ENCODE data around the gene AIFM1. TPM values are rescaled to one million over a fixed set of nuclear protein-coding genes. Genes with fewer than 3 reads are reported as not detected.

Gene AIFM1
- total and polyA plus RNA-seq, 2 of the 4 experiments (the other 2 are of a cell fraction): 22.0 to 27.4 TPM

- H3K27me3 ChIP-seq (ENCODE audit: control insufficient read depth, insufficient read depth, low read length): peaks cover 2% of the 10 kb centered on the region; the same call in 1 of the 2 replicates
- no peak overlapping the region for H3K14ac ChIP-seq (replicated peaks; ENCODE audit: low read depth, low read length)
- H4K5ac ChIP-seq (ENCODE audit: low read depth, low read length): no peak overlapping the region
- H2BK5ac ChIP-seq (ENCODE audit: low read depth, low read length, poor library complexity, severe bottlenecking): no peak overlapping the region
- H2AK9ac ChIP-seq (replicated peaks; ENCODE audit: low read depth, low read length, poor library complexity): no peak overlapping the region
- H3K4me2 ChIP-seq (ENCODE audit: low read depth, low read length): no peak overlapping the region
- no peak overlapping the region for H3K18ac ChIP-seq (ENCODE audit: low read depth, low read length)
- H3K9me3 ChIP-seq (ENCODE audit: control insufficient read depth, insufficient read depth, low read length): no peaks in the 10 kb centered on the region
- POLR2A ChIA-PET (ENCODE audit: unreplicated experiment): interaction anchor here (0.6 kb wide), 1 partner anchor 223 kb away, joined by 5 read pairs; no protein-coding TSS in a partner anchor
- H4K8ac ChIP-seq (ENCODE audit: low read depth in 2 of 2, low read length in 2 of 2): no peak overlapping the region
- no peak for DNase-seq
- no peak overlapping the region for H2AFZ ChIP-seq (replicated peaks; ENCODE audit: low read length, poor library complexity)
- H2BK15ac ChIP-seq (ENCODE audit: low read depth, low read length): no peak overlapping the region
- H3K4me3 ChIP-seq (ENCODE audit: insufficient read depth, low read depth, low read length): no peak overlapping the region
- no peak for ATAC-seq (ENCODE audit: low read depth)
- H3K4ac ChIP-seq (ENCODE audit: low read depth, low read length): no peak overlapping the region
- BruUV-seq (replicated peaks): no TSS peak
- H4K20me1 ChIP-seq (ENCODE audit: insufficient read depth, low read length): no peaks in the 10 kb centered on the region; the same call in 1 of the 2 replicates
- in situ Hi-C loops (cut with MboI; ENCODE audit: low sequenced_read_pairs) (loop anchor here (25.0 kb wide), 1 partner anchor 567 kb away; no protein-coding TSS in a partner anchor), intact Hi-C loops (cut with micrococcal nuclease) (no loop called here), dilution Hi-C loops (cut with HindIII; ENCODE audit: low sequenced_read_pairs, unreplicated experiment) (no loop called here)
- no peaks in the 10 kb centered on the region for H3K79me1 ChIP-seq (ENCODE audit: low read depth in 1 of 2, low read length in 2 of 2)
- no peaks in the 10 kb centered on the region for H3K36me3 ChIP-seq (ENCODE audit: control insufficient read depth, insufficient read depth, low read length)
- H4K91ac ChIP-seq (ENCODE audit: insufficient read depth, low read depth, low read length): no peak overlapping the region
- H3K27ac ChIP-seq (ENCODE audit: insufficient read depth, low read length): no peak overlapping the region
- peaks cover 5% of the 10 kb centered on the region for H3K9me1 ChIP-seq (ENCODE audit: insufficient read depth, low read length)
- H3K56ac ChIP-seq (ENCODE audit: extremely low read depth, insufficient read depth, low read length): no peak overlapping the region
- no peak overlapping the region for H2AK5ac ChIP-seq (ENCODE audit: low read depth, low read length)
- TF ChIP-seq BHLHE40 (IDR thresholded peaks at IDR 0.05; ENCODE audit: low read depth, low read length) (no peak), SMC3 (IDR thresholded peaks at IDR 0.05; ENCODE audit: low read depth, low read length) (no peak), ELK1 (IDR thresholded peaks at IDR 0.05; ENCODE audit: borderline replicate concordance, low read depth, low read length) (no peak), NFE2L2 (IDR thresholded peaks at IDR 0.05; ENCODE audit: low read depth, low read length) (no peak), RFX5 (IDR thresholded peaks at IDR 0.05; ENCODE audit: low read depth, low read length) (no peak), MXI1 (IDR thresholded peaks at IDR 0.05; ENCODE audit: borderline replicate concordance, low read depth, low read length) (no peak), RAD21 (IDR thresholded peaks at IDR 0.05; ENCODE audit: low read length) (no peak)
- TF ChIP-seq, protein P1, sequence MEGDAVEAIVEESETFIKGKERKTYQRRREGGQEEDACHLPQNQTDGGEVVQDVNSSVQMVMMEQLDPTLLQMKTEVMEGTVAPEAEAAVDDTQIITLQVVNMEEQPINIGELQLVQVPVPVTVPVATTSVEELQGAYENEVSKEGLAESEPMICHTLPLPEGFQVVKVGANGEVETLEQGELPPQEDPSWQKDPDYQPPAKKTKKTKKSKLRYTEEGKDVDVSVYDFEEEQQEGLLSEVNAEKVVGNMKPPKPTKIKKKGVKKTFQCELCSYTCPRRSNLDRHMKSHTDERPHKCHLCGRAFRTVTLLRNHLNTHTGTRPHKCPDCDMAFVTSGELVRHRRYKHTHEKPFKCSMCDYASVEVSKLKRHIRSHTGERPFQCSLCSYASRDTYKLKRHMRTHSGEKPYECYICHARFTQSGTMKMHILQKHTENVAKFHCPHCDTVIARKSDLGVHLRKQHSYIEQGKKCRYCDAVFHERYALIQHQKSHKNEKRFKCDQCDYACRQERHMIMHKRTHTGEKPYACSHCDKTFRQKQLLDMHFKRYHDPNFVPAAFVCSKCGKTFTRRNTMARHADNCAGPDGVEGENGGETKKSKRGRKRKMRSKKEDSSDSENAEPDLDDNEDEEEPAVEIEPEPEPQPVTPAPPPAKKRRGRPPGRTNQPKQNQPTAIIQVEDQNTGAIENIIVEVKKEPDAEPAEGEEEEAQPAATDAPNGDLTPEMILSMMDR (conservative IDR thresholded peaks at IDR 0.05; ENCODE audit: low read depth, low read length): no peak
- no peak overlapping the region for H2BK20ac ChIP-seq (ENCODE audit: low read depth, low read length)
- WGBS, 2 experiments (ENCODE audit: extremely low coverage in 2 of 2, insufficient read length in 1 of 2): no CpG with 5 or more reads among the region's 5 CpGs
- peaks cover 4% of the 10 kb centered on the region; the same call in 1 of the 2 replicates for H3K4me1 ChIP-seq (ENCODE audit: control insufficient read depth, insufficient read depth, low read length)
- CTCF ChIA-PET: no interaction called here
- no peak overlapping the region for H2BK120ac ChIP-seq (ENCODE audit: low read depth, low read length)
- H3K23ac ChIP-seq (ENCODE audit: low read depth, low read length): no peak overlapping the region
- no peak overlapping the region for H3K9ac ChIP-seq (ENCODE audit: low read depth, low read length)
These were observed 13.5 kb upstream of the AIFM1 start for GRCh38 chrX:130179170-130179569.

Measured in IMR-90 (cell line).